ENCODE data around the gene FBXL15.
A peak's percentile ranks its signal among the peaks of the same experiment; 100 is the strongest.

The FBXL15 gene

DNA sequence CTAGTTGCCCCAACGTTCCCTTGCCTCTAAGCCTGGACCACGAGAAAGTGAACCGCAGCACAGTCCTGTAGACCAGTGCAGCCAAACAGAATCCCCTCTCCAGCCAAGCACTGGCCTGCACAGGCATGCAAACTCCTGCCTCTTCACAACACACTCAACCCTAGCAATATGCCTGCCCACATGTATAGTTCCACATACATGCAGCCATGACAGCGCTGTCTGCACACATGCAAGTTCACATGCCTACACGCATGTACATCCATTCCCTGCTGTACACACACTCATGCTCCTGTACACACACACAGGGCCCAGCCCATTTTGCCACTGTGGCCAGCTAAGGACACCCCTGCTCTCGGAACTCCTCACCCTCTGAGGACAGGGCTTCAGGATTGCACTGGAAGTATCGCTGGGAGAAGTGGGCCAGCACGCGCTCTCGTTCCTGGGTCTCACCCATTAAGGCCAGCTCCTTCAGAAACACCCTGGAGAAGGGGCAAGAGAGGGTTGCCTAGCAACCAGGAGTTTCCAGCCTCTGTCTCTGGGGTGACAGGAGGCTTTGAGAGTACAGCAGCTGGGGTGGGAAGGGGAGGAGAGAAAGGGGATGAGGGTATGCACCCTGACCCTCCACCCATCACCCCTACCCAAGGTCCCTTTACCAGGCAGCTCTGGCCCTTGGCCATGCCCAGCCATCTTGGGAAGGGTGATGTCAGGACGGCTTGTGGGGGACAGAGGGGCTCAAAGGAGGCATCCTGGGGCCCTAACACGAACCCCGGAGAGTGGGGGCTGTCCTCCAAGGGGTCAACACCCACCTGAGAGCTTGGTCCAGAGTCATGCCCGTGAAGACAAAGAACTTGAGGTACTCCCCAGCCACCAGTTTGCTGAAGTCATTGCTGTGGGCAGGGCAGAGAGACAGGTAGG, 9.0 kb upstream of the FBXL15 start:
- DNase-seq, result no peak

DNA sequence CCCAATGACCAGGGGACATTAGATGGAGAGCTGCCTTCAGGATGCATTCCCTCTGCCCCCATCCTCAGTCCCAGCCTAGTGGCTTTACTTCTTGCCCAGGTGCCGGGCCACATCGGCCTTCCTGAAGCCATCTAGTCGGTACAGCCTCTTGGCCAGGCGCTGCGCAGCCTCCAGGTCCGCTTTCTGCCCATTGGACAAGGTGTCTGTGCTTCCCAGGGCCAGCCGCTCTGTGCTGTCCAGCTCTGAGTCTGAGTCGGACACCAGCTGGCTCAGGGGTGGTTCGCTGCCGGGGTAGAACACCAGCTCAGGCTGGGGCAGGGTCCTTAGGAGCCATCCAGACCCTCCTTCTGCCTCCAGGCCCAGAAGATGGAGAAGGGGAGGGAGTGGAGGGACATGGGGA, 8.3 kb upstream of the FBXL15 start:
- DNase-seq, result no peak

DNA sequence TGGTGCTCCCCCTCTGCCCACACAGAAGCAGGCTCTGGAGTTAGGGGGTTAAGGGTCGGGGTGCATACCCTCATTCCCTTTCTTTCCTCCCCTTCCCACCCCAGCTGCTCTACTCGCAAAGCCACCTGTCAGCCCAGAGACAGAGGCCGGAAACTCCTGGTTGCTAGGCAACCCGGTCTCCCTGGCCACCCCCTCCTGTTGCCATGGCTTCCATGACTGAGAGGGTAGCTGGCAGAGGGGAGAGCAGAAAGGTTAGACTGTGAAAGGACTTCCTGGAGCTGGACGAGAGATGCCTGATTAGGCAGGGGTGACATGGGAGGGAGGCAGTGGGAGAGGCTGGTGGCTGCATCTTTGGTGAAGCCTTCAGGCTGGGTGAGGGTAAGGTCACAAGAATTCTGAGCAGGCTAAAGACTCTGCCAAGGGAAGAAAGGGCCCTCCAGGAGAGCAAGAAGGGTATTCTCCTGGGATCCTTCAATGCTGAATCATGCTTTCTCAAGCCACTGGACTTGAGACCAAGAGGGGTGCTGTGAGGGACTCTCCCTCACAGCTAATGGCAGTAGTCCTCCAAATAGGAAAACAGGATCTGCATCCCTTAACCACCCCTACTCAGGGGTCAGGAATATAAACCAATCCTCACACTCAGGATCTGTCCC, 7.5 kb upstream of the FBXL15 start:
- no peak for DNase-seq

DNA sequence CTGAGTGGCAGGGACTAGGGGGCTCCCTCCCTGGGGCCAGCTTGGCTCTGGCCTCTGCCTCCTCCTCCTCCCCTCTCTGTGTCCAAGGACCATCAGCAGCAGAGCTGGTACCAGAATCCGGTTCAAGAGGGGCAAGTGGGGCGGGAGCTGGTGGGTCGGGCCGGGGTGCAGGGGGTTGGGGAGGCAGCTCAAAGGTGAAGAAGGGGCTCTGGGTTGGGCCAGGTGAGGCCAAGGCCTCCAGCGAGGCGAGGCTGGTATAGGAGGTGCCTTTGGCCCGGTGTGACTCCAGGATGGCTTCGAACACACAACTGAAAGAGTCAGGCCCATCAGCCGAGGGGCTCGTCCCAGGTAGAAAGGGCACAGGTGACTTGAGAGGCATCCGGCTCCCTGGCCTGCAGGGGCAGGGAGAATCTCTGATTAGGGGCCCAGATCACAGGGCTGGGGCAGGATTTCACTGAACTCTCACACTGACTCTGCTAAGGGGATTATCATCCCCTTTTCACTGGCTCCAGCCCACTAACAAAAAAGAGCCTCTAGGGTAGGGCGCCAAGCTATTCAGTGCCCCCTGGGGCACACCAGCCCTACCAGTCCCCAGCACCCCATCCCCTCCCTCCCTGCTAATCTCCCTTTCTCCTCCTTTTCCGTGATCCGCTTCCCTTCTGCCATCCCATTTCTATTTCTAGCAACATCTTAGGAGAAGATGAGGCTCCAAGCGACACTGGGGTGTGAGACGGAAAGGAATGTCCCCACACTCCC, 6.7 kb upstream of the FBXL15 start:
- no peak for DNase-seq

DNA sequence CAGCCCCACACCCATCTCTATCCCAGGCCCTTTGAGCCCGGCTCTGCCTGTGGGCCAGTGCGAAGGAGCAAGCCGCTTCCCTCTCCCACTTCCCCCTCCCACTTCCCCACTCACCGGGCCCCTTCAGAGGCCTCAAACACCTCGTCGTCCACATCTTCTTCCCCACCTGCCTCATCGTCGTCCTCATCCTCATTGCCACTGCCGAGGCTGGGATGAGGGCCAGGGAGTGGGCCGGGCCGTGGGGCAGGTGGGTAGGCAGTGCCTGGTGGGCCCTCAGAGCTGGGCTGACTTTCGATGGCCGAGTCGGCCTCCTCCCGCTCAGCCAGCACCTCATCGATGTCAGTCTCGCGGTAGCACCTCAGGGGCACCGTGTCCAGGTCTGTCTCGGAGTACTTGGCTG, 5.9 kb upstream of the FBXL15 start:
- no peak for DNase-seq

DNA sequence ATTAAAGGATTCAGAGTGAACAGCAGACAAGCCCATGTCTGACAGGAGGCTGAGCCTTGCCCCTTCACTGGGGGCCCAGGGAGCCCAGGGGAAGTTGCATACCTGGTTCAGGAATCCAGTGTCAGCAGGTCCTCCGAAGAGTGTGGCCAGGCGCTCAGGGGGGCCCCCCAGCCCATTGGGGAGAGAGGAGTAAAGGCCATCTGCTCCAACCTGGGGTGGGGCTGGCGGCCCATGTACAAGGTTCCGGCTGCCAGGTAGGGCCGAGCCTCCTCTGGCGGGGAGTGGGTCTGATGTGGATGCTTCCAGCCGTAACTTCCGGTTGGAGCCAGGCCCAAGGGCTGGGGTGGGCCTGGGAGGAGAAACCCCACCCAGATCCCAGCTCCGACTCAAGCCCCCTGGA, 4.4 kb upstream of the FBXL15 start:
- no peak for DNase-seq

DNA sequence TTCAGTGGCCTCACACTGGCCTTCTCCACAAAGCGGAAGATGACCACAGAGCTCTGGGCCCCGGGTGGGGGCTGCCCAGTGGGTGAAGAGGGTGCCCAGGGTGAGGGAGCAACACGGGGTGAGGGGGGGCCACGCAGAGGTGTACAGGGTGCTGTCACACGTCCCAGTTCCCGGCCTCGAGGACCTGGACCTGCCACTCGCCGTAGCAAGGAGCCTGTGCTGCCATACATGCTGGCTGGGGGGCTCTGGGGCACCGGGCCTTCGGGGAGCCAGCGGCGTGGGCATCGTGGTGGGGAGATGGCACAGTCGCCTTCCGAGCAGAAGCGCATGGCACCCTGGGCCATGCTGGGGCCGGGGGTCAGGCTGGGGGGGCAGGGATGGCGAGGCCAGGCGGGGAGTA, 3.9 kb upstream of the FBXL15 start:
- no peak for DNase-seq

DNA sequence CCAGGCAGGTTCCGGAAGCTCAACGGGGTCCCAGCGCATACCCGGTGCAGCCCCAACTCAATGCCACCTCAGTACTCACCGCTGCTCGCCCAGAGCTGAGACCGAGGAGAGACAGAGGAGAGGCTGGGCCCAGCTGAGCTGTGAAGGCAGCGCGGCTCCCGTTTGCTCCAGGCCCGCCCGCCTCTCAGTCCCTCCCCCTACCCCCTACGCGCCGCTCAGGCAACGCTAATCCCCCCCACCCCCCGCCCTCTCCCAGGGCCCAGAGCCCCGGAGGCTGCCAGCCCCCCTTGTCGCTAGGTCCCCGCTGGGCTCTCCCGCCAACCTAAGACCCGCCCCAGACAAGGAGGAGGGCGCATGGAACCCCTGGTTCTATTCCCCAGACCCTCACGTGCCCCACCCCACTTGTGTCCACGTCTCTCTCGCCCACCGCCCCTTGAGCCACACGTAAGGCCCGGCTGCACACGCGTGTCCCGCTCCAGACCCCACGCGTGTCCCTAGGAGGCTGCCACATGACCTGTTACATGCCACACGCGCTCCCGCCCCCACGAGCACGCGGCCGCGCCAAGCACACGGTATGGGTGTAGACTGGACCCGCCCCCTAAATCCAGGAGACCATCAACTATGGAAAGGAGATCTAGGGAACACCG, 1.9 kb upstream of the FBXL15 start, which contains the start of gene PSD:
PSD (minus strand) TSS at position 164 of the 647 bp plus-strand sequence. CDS start 1,747 bp downstream, outside the sequence.
- no peak for DNase-seq

DNA sequence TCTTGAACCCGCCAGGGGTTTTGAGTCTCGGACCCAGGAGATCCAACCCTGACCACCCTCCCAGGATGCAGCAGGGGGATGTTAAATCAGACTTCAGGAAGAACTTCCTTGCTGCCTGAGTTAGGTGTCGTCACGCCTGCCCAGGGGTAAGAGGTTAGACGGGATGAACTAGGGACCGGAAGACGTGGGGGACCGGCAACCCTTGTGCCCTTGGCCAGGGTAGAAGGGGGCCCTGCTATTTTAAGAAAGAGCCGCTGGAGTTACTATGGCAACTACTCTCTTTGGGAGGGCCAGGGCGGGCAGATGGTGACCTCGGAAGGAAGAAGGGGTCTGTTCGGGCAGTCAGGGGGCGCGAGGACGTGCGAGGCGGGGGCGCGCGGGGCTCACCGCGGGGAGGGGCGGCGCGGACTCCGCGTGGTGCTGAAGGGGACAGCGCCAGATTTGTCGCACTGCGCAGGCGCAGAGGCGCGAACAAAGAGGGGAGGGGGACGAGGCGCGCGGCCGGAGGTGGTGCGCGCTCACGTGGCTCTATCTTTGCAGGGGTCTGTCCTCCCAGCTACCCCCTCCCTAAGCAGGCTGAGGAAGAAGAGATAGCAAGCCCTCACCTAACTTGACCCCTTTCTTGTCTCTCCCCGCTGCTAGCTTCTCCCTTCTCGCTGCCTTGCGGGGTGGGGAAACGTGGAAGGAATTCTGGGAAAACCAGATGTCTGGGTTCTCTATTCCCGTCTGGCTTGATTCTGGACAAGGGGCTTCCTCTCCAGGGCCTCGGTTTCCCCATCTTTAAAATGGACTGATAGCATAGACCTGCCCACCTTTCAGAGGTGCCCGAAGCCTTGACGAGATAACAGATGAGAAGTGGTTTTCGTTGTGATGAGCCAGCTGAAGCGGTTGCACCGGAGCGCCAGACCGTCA, 1.1 kb upstream of the FBXL15 start:
- peak; percentile 67 for DNase-seq

DNA sequence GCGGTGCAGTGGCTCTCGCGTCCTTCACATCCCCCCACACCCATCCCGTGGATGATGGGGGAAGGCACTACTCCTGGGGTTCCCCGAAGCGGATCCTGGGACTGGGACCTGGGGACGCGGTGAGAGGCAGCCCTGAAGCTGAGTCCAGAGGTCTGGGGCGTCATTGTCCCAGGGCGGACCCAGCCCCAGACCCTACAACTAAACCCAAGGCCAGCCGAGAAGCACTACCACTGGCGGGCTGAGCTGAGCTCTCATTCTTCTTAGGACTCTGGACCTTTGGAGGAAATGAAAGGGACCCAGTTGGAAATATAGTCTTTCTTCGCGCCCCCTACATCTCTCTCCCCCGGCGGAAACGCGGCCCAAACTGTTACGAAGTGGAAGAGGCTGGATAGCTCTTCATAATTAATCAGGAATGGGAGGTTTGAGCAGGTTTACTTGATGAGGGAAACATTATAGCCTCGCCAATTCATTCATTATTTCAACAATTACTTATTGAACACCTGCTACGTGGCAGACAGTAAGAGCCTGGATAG, 389 bp upstream of the FBXL15 start:
- DNase-seq, result no peak

DNA sequence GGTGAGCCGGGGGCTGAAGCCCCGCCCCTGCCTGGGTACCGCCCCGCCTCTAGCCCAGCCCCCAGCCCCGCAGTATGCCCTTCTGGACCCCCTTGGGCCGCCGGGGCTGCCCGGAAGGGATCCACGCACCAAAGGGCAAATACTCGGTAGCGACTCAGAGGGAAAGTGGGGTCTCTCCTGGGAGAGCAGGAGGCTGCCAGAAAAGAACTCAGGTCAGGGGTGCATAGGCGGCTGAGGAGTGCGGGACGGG, 796 bp downstream of the FBXL15 start:
- DNase-seq, result no peak

DNA sequence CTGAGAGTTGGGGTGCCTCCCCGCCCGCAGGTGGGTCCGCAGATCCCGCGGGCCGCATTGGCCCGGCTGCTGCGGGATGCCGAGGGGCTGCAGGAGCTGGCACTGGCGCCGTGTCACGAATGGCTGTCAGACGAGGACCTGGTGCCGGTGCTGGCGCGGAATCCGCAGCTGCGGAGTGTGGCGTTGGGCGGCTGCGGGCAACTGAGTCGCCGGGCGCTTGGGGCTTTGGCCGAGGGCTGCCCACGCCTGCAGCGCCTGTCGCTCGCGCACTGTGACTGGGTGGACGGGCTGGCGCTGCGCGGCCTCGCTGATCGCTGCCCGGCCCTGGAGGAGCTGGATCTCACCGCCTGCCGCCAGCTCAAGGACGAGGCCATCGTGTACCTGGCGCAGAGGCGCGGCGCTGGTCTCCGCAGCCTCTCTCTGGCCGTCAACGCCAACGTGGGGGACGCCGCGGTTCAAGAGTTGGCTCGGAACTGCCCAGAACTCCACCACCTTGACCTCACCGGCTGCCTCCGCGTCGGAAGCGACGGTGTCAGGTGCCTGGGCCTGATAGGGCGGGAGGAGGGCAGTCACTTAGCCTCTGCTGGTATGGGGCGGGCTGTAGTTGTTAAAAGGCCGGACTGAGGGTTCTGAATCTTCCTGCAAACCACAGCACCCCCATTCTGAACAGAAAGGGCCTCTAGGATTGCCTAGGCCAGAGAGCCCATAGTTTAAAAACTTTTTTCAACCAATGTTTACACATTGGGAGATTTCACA, 1.3 kb downstream of the FBXL15 start:
- DNase-seq, result no peak

DNA sequence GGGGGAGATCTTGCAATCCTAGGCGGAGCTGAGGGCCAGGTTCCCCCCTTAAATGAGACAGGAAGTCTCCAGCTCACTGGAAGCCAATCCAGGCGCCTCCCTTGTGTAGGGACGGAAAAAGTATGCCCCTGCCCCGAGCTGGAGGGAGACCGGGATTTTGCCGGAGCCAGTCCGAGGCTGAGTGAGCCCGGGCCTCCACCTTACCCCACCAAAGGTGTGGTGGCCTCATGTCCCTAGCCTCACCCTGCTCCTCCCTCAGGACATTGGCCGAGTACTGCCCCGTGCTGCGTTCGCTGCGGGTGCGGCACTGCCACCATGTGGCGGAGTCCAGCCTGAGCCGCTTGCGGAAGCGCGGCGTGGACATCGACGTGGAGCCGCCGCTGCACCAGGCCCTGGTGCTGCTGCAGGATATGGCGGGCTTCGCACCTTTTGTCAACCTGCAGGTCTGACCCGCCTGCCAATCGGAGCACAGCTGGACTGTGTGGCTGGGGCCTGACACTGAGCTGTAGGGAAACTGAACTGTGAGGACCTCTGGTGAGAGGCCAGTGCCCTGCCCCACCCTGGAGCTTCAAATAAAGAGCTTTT, 2.0 kb downstream of the FBXL15 start:
- DNase-seq, result peak; percentile 48

DNA sequence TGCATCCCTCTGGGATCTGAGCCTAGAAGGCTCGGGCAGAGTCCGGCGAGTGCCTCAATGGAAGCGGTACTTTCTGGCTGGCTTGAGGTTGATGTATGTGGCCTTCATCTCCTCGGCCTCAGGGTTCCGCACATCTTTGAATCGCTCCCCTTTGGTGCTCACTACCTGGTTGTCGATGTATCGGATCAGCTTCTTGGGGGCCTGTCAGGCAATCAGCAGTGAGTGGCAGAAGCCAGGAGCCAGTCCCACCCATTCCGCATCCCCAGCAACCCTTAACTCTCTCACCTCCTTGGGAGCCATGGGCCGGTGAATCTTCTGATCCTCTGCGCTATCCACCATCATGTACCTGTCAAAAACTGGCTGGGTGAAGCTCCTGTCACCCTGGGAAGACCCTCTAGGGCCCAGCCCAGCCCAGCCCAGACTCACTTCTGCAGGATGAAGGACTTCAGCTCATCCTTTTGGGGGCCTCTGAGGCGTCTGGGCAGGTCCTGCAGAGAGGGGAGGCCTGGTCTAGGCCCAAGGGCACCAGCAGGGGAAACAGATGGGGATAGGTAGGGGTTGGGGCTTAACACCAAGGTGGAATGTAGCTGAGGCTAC, 2.8 kb downstream of the FBXL15 start:
- DNase-seq, result no peak

DNA sequence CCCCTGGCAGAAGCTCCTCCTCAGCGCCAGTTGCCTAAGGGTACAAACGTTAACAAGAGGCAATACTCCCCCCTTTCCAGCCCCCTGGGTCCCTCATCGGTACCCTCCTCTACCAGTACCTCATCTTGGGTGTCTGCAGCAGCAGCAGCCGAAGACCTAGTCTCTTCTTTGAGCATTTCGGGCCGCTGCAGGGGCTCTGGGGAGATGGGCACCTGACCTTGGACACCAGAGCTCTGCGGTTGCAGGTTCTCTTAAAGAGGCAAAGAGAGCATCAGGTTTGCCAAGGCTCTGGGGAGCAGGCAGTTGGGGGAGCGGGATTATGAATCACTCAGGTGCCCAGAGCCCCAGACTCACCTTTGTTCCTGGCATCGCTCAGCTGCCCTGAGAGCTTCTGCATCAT, 3.5 kb downstream of the FBXL15 start:
- no peak for DNase-seq

DNA sequence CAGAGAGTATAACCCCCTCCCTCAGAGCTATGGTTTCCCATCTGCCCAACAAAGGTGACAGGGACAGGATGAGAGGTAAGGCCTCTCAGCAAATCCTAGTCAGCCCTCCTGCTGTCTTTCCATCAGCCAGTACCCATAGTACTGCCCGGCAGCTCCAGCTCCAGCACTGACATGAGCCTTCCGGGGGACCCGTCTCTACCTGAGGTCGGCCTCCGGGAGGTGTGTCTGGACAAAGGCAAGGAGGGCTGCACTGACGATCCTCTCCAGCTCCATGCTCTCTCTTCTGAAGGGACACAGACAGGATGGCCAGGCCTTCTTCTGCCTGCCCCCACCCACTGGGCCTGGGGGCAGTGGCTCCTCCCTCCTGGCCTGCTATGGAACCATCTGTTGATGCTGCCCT, 4.3 kb downstream of the FBXL15 start:
- no peak for DNase-seq

DNA sequence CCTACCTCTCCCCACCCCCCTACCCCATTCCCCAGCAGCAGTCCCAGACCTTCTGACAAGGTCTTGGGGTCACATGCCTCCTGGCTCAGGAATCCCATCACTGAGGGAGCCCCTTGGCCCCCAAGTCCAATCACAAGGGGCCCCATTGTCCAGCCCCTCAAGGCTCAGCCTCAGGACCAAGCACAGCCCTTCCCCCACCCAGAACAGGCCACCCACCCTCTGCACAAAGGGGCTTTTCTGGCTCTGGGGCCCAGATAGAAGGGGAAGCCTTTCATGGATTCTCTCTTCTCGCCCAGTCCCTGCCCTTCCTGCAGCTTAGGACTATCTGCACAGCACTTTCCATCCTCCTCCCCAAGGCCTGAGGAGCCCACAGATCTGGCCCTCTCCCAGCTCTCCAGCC, 4.8 kb downstream of the FBXL15 start:
- no peak for DNase-seq

DNA sequence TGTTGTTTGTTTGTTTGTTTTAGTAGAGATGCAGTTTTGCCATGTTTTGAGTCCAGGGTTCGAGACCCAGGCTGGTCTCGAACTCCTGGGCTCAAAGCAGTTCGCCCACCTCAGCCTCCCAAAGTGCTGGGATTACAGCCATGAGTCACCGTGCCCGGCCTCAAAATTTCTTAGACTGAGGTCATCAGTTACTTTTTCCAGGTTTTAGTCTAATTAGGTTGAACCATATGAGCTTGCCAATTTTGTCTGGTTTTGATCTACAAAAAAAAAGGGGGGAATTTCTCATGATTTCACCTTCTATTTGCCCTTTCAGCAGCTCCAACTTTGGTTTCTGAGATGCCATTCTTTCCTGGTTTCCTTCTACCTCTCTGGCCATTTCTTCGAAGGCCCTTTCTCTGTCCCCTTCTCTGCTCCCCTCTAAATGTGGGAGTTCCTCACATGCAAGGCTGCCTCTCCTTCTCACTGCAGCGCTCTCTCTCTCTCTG, 6.2 kb downstream of the FBXL15 start:
- DNase-seq, result no peak

DNA sequence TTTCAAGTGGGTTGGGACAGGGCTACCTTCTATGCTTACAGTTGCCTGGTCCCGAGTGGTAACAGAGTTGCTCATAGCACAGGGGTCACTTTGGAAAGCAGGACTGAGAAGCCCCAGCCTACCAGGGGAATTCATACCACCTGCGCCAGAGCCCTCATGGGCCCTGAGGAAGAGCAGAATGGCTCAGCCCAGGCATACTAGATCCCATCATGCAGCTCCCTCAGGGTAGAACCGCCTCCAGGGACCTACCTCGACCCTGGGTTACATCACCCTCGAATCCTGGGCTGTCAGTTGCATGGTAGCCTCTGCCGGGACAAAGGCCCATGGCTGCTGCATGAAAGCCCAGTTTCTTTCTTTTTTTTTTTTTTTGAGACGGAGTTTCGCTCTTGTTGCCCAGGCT, 8.8 kb downstream of the FBXL15 start:
- DNase-seq, result no peak

DNA sequence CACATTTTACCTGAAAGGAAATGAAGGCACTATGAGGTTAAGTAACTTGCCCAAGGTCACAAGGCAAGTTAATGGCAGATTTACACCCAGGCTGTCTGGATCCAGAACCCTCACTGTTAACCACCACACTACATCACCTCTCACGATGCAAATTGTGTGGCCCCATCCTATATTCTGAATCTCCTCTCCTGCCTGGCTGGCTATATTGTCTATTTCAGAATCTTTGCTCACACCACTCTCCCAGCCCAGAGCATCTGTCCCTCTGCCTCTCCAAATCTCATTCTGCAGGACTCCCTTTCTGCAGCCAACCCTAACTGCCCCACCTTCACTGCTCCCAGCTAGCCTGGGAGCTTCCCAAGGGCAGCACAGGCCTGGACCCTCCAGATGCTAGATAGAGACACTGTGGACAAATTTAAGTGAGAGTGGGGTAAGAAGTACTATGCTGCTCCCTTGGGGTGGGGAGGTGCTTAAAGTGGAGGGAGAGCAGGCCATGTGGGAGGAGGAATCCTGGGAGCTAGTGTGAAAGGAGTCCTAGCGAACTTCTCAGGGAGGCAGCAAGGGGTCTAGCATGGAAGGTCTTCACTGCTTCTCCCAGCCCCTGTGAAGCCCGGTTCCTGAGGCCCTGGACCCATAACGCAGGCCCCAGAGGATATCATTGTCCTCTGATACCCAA, 11.0 kb downstream of the FBXL15 start:
- DNase-seq, result no peak

Measured in stimulated activated CD4-positive, alpha-beta T cell treated with anti-CD3 and anti-CD28 coated beads, Interleukin-12 subunit alpha, Interleukin-12 subunit beta, amount 100 ng/mL, for 4 hours (primary cell).